WTC11 (cell line): ENCODE measurements around the gene STAB1. TPM values are rescaled to one million over a fixed set of nuclear protein-coding genes. Genes with fewer than 3 reads are reported as not detected.

Experiments used
- ATAC-seq: fragments of 200-7000 bp; cut with Tn5 transposase; 2 replicates; pipeline ENCODE4 v1.10.0; 2021; ENCODE audit warnings: mild to moderate bottlenecking, moderate library complexity
- CTCF ChIA-PET: fragments of 300-600 bp; sonication (Branson Sonifier 250); formaldehyde crosslinking; loops from one replicate; lab custom pipeline; 2021; ENCODE audit warnings: antibody characterized with exemption; lab: Charles Lee
- POLR2A ChIA-PET: fragments of 350-600 bp; sonication (Branson Sonifier 250); formaldehyde crosslinking; loops from one replicate; lab custom pipeline; 2021; ENCODE audit warnings: antibody characterized with exemption; lab: Charles Lee
- DNase-seq: peaks from one replicate; pipeline ENCODE4 v3.0.0; 2021; ENCODE audit warnings: low spot score
- H3K27ac Mint-ChIP-seq: 2 replicates; pipeline ENCODE4 v1.8.0; 2021; ENCODE audit warnings: mixed read lengths
- H3K27me3 Mint-ChIP-seq: 2 replicates; pipeline ENCODE4 v1.8.0; 2021; ENCODE audit warnings: low read depth, mild to moderate bottlenecking, moderate library complexity, mixed read lengths
- H3K36me3 Mint-ChIP-seq: 2 replicates; pipeline ENCODE4 v1.8.0; 2021; ENCODE audit warnings: mixed read lengths
- H3K4me1 Mint-ChIP-seq: 2 replicates; pipeline ENCODE4 v1.8.0; 2022; ENCODE audit warnings: mixed read lengths
- H3K4me3 Mint-ChIP-seq: 2 replicates; pipeline ENCODE4 v1.8.0; 2021; ENCODE audit warnings: mild to moderate bottlenecking, moderate library complexity, mixed read lengths
- H3K9me3 Mint-ChIP-seq: 2 replicates; pipeline ENCODE4 v1.8.0; 2021; ENCODE audit warnings: mixed read lengths
- CDX4 ChIP-seq: fragments of 250-450 bp; sonication (Bioruptor Pico); IDR thresholded peaks from 2 replicates; pipeline ENCODE4 v1.9.0; 2021; ENCODE audit warnings: moderate library complexity, mild to moderate bottlenecking, inconsistent platforms, borderline replicate concordance
- ELF4 ChIP-seq: sonication (generic); formaldehyde crosslinking; IDR thresholded peaks from 2 replicates; pipeline ENCODE4 v1.8.1; 2022; ENCODE audit warnings: low read depth, mild to moderate bottlenecking, moderate library complexity, missing genetic modification reagents
- ESRRA ChIP-seq: sonication (generic); formaldehyde crosslinking; IDR thresholded peaks from 2 replicates; pipeline ENCODE4 v1.8.1; 2022; ENCODE audit warnings: mild to moderate bottlenecking, missing genetic modification reagents, borderline replicate concordance
- FOXP1 ChIP-seq: sonication (generic); formaldehyde crosslinking; IDR thresholded peaks from 2 replicates; pipeline ENCODE4 v1.8.0; 2022; ENCODE audit warnings: missing genetic modification reagents, mild to moderate bottlenecking, moderate library complexity, borderline replicate concordance
- GABPB1 ChIP-seq: sonication (generic); formaldehyde crosslinking; IDR thresholded peaks from 2 replicates; pipeline ENCODE4 v1.8.1; 2023; ENCODE audit warnings: mild to moderate bottlenecking, missing genetic modification reagents
- HMGA2 ChIP-seq: fragments of 250-450 bp; sonication (Bioruptor Pico); IDR thresholded peaks from 2 replicates; pipeline ENCODE4 v1.4.0; 2021; ENCODE audit warnings: mild to moderate bottlenecking, moderate library complexity
- JAZF1 ChIP-seq: fragments of 250-450 bp; sonication (Bioruptor Pico); IDR thresholded peaks from 2 replicates; pipeline ENCODE4 v1.9.0; 2021; ENCODE audit warnings: moderate library complexity, mild to moderate bottlenecking, inconsistent platforms
- KAT7 ChIP-seq: sonication (generic); formaldehyde crosslinking; IDR thresholded peaks from 2 replicates; pipeline ENCODE4 v1.8.1; 2023; ENCODE audit warnings: missing genetic modification reagents, mild to moderate bottlenecking, borderline replicate concordance
- MXD4 ChIP-seq: fragments of 250-450 bp; sonication (Bioruptor Pico); IDR thresholded peaks from 2 replicates; pipeline ENCODE4 v1.8.0; 2021; ENCODE audit warnings: mild to moderate bottlenecking, moderate library complexity, borderline replicate concordance
- MYBL2 ChIP-seq: sonication (generic); formaldehyde crosslinking; IDR thresholded peaks from 2 replicates; pipeline ENCODE4 v1.8.1; 2023; ENCODE audit warnings: mild to moderate bottlenecking, moderate library complexity, missing genetic modification reagents
- NFATC4 ChIP-seq: fragments of 250-450 bp; sonication (Bioruptor Pico); IDR thresholded peaks from 2 replicates; pipeline ENCODE4 v1.9.0; 2021; ENCODE audit warnings: mild to moderate bottlenecking
- NFE2L1 ChIP-seq: sonication (generic); formaldehyde crosslinking; IDR thresholded peaks from 2 replicates; pipeline ENCODE4 v1.8.1; 2023; ENCODE audit warnings: missing genetic modification reagents
- PREB ChIP-seq: sonication (generic); formaldehyde crosslinking; IDR thresholded peaks from 2 replicates; pipeline ENCODE4 v1.8.1; 2022; ENCODE audit warnings: mild to moderate bottlenecking, missing genetic modification reagents, moderate library complexity, borderline replicate concordance
- PRRX2 ChIP-seq: fragments of 250-450 bp; sonication (Bioruptor Pico); IDR thresholded peaks from 2 replicates; pipeline ENCODE4 v1.8.0; 2021; ENCODE audit warnings: mild to moderate bottlenecking
- RORB ChIP-seq: fragments of 250-450 bp; sonication (Bioruptor Pico); IDR thresholded peaks from 2 replicates; pipeline ENCODE4 v1.9.0; 2021; ENCODE audit warnings: mild to moderate bottlenecking
- SP1 ChIP-seq: sonication (generic); formaldehyde crosslinking; conservative IDR thresholded peaks from 2 replicates; pipeline ENCODE4 v1.8.1; 2022; ENCODE audit warnings: missing genetic modification reagents
- ZBTB21 ChIP-seq: sonication (generic); formaldehyde crosslinking; IDR thresholded peaks from 2 replicates; pipeline ENCODE4 v1.8.1; 2023; ENCODE audit warnings: mild to moderate bottlenecking, missing genetic modification reagents, borderline replicate concordance
- ZNF232 ChIP-seq: sonication (generic); formaldehyde crosslinking; IDR thresholded peaks from 2 replicates; pipeline ENCODE4 v1.8.0; 2022; ENCODE audit warnings: mild to moderate bottlenecking, missing genetic modification reagents
- ZNF317 ChIP-seq: sonication (generic); formaldehyde crosslinking; IDR thresholded peaks from 2 replicates; pipeline ENCODE4 v1.8.1; 2023; ENCODE audit warnings: low read depth, mild to moderate bottlenecking, moderate library complexity, missing genetic modification reagents, borderline replicate concordance
- ZNF423 ChIP-seq: fragments of 250-450 bp; sonication (Bioruptor Pico); IDR thresholded peaks from 2 replicates; pipeline ENCODE4 v2.1.2; 2022; ENCODE audit warnings: mild to moderate bottlenecking, moderate library complexity
- ZNF671 ChIP-seq: fragments of 250-450 bp; sonication (Bioruptor Pico); IDR thresholded peaks from 2 replicates; pipeline ENCODE4 v1.8.0; 2021; ENCODE audit warnings: mild to moderate bottlenecking
- total RNA-seq: library from RNA; stranded (reverse); gene quantifications from 3 replicates; pipeline ENCODE4 v1.2.3, GENCODE V29; 2021
- TF ChIP-seq, protein P1 (sequence below): sonication (generic); formaldehyde crosslinking; IDR thresholded peaks from 2 replicates; pipeline ENCODE4 v1.8.0; 2023; ENCODE audit warnings: missing genetic modification reagents
- TF ChIP-seq, protein P2 (sequence below): fragments of 250-450 bp; sonication (Bioruptor Pico); conservative IDR thresholded peaks from 2 replicates; pipeline ENCODE4 v1.9.0; 2021; ENCODE audit warnings: mild to moderate bottlenecking
- TF ChIP-seq, protein P3 (sequence below): sonication (generic); formaldehyde crosslinking; IDR thresholded peaks from 2 replicates; pipeline ENCODE4 v1.8.1; 2023; ENCODE audit warnings: mild to moderate bottlenecking, missing genetic modification reagents, borderline replicate concordance

STAB1 gene
- total RNA-seq, 1 experiment from 2014 or later = 1.9 TPM

DNA sequence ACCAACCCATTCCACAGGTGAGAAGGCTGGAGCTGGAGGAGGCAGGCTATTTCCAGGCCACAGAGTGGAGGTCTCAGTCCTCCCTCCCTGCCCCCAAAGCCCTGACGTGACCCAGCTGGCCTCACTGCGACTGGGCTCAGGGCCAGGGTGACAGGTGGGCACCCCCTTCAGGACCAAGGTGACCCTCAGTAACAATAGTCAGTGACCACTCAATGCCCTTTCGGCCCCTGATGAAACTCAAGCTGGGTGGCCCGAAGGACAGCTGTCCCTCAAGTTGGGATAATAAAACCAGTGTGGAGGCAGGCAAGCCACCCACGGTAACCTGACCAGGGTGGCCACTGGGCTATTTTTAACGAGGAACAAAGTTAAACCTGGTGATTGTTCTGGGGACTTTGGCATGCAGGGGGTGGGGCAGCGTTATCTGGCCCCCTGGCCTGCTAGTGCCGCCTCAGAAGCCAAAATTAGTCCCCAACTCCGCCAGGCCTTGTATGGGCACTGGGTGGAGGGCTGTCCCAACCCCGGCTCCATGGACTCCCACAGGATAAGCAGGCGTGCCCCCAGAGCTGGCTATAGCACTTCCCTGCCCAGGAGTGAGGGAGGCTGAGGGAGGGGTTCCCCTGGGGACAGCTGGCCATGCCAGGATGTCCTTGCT is 42.4 kb upstream of the STAB1 start:
- no peaks in the 10 kb centered on the region for H3K9me3 Mint-ChIP-seq
- ATAC-seq (no peak), DNase-seq (no peak)
- TF ChIP-seq KAT7 (CRISPR knock-in tag) = no peak
- TF ChIP-seq MXD4 (CRISPR knock-in tag) = no peak
- TF ChIP-seq, protein P1, sequence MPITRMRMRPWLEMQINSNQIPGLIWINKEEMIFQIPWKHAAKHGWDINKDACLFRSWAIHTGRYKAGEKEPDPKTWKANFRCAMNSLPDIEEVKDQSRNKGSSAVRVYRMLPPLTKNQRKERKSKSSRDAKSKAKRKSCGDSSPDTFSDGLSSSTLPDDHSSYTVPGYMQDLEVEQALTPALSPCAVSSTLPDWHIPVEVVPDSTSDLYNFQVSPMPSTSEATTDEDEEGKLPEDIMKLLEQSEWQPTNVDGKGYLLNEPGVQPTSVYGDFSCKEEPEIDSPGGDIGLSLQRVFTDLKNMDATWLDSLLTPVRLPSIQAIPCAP (CRISPR knock-in tag) = no peak
- TF ChIP-seq NFE2L1 = no peak
- no peak for TF ChIP-seq PRRX2 (CRISPR knock-in tag)
- TF ChIP-seq RORB (CRISPR knock-in tag) = no peak
- no peak for TF ChIP-seq ELF4
- no peak for TF ChIP-seq FOXP1 (CRISPR knock-in tag)
- TF ChIP-seq PREB (CRISPR knock-in tag) = no peak
- TF ChIP-seq HMGA2 = no peak
- CTCF ChIA-PET = interaction anchor here (0.6 to 3.8 kb wide), 3 partner anchors 9 to 68 kb away, joined by 3 to 20 read pairs (median 9); no protein-coding TSS in a partner anchor
- POLR2A ChIA-PET = no interaction called here
- H3K4me1 Mint-ChIP-seq = peaks cover 32% of the 10 kb centered on the region
- no peaks in the 10 kb centered on the region; the same call in 1 of the 2 replicates for H3K27me3 Mint-ChIP-seq
- no peak overlapping the region for H3K4me3 Mint-ChIP-seq
- H3K36me3 Mint-ChIP-seq = peaks cover 7% of the 10 kb centered on the region
- no peak overlapping the region for H3K27ac Mint-ChIP-seq

GRCh38 chr3:52453496-52454249 is 41.5 kb upstream of the STAB1 start, which contains the start of gene TNNC1:
TSS of gene TNNC1 (minus strand) at chr3:52454041. CDS start at chr3:52454015, 26 bp downstream.
- H3K36me3 Mint-ChIP-seq = peaks cover 17% of the 10 kb centered on the region
- H3K27me3 Mint-ChIP-seq = no peaks in the 10 kb centered on the region; the same call in 1 of the 2 replicates
- no peak for TF ChIP-seq ZNF671 (CRISPR knock-in tag)
- no peak for TF ChIP-seq MYBL2 (CRISPR knock-in tag)
- TF ChIP-seq, protein P2, sequence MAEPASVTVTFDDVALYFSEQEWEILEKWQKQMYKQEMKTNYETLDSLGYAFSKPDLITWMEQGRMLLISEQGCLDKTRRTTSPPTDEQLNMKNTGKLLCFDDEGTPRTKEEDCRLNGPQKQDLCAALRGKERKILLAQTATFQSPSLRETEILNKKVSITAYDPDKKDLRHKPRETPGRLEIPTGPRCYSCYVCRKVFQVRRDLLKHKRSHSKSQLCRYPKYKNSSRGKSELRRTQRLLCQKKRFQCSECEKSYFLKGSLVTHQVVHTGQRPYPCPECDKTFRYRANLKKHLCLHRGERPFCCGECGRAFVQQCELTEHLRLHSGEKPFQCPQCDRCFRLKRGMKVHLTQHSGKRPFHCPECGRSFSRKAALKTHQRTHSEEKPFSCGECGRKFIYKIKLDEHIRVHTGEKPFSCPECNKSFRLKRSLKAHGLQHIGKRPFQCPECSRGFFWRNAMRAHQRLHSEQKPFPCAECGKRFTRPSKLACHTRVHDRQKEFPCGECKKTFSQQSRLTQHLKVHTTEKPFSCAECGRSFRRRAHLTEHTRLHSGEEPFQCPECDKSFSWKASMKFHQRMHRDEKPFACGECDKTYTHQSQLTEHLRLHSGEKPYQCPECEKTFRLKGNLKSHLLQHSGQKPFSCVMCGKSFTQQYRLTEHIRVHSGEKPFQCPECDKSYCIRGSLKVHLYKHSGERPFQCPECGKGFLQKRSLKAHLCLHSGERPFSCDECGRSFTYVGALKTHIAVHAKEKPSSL = no peak
- no peak for TF ChIP-seq MXD4 (CRISPR knock-in tag)
- no peak for TF ChIP-seq ESRRA (CRISPR knock-in tag)
- TF ChIP-seq ELF4 = no peak
- TF ChIP-seq ZNF317 (CRISPR knock-in tag) = no peak
- TF ChIP-seq ZBTB21 (CRISPR knock-in tag) = no peak
- TF ChIP-seq GABPB1 = no peak
- TF ChIP-seq, protein P3, sequence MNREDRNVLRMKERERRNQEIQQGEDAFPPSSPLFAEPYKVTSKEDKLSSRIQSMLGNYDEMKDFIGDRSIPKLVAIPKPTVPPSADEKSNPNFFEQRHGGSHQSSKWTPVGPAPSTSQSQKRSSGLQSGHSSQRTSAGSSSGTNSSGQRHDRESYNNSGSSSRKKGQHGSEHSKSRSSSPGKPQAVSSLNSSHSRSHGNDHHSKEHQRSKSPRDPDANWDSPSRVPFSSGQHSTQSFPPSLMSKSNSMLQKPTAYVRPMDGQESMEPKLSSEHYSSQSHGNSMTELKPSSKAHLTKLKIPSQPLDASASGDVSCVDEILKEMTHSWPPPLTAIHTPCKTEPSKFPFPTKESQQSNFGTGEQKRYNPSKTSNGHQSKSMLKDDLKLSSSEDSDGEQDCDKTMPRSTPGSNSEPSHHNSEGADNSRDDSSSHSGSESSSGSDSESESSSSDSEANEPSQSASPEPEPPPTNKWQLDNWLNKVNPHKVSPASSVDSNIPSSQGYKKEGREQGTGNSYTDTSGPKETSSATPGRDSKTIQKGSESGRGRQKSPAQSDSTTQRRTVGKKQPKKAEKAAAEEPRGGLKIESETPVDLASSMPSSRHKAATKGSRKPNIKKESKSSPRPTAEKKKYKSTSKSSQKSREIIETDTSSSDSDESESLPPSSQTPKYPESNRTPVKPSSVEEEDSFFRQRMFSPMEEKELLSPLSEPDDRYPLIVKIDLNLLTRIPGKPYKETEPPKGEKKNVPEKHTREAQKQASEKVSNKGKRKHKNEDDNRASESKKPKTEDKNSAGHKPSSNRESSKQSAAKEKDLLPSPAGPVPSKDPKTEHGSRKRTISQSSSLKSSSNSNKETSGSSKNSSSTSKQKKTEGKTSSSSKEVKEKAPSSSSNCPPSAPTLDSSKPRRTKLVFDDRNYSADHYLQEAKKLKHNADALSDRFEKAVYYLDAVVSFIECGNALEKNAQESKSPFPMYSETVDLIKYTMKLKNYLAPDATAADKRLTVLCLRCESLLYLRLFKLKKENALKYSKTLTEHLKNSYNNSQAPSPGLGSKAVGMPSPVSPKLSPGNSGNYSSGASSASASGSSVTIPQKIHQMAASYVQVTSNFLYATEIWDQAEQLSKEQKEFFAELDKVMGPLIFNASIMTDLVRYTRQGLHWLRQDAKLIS = no peak
- no peak for TF ChIP-seq ZNF232 (CRISPR knock-in tag)
- no peak for TF ChIP-seq ZNF423 (CRISPR knock-in tag)
- TF ChIP-seq NFATC4 (CRISPR knock-in tag) = no peak
- TF ChIP-seq PRRX2 (CRISPR knock-in tag) = no peak
- no peak for TF ChIP-seq JAZF1
- TF ChIP-seq CDX4 (CRISPR knock-in tag) = no peak
- no peak for TF ChIP-seq SP1
- TF ChIP-seq, all 79 proteins: peak for 0
- H3K4me3 Mint-ChIP-seq = peak within 1 kb of the TSS; percentile 98
- no peak for DNase-seq
- no peaks in the 10 kb centered on the region for H3K9me3 Mint-ChIP-seq
- POLR2A ChIA-PET = interaction anchor here (0.6 to 1.0 kb wide), 2 partner anchors 22 to 49 kb away, joined by 4 to 9 read pairs; no protein-coding TSS in a partner anchor
- peak; percentile 23 for ATAC-seq
- H3K27ac Mint-ChIP-seq = peak within 1 kb of the TSS; percentile 90
- H3K4me1 Mint-ChIP-seq = peaks cover 32% of the 10 kb centered on the region
- CTCF ChIA-PET = interaction anchor here (0.9 to 3.8 kb wide), 5 partner anchors 28 to 220 kb away, joined by 3 to 20 read pairs (median 4); no protein-coding TSS in a partner anchor
